Measurements from ENCODE around the gene FLT3.
"Not testable (repeated sequence)": the region's sequence is repeated elsewhere in the genome, so short reads cannot be mapped to it uniquely, and the experiment has no call there.

The FLT3 gene

DNA sequence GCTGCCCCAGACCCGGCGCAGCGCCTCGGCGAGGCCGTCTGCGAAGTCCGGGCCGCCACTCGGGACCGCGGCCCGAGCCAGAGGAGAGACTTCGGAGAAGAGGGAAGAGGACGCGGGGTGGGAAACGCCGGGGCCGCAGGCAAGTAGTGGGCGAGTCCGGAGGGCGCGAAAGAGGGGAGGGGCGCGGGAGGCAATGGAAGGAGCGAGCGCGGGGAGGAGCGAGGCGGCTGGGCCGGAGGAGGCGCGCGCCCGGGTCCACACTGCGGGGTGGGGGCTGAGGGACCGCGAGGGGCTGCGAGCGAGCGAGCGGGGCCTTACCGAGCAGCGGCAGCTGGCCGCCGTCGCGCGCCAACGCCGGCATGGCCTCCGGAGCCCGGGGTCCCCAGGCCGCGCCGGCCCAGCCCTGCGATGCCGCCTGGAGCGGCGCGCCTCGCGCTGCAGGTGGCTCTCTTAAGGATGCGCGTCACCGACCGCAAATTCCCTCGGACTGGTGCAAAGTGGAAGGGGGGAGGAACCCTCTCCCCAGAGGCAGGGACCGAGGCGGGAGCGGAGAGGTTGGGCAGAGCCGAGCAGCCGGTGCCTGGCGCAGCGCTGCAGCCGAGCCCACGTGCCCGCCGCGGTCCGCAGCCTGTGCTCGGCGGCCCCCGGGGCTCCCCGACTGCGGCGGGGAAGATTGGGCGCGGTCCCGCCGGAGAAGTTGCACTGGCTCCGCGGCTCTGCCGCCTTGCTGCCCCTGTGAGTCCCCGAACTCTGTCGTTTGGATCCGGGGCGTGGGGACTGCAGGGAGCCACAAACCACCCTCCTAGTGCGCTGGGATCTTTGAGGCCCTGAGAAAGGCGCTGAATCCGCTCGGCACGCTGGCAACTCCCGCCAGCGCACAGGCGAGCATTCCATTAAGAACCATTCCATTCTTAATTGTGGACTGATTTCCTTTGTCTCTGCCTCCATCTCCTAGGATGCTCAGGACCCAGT lies at the start of gene FLT3:
FLT3 (minus strand) TSS at position 427 of the 972 bp plus-strand sequence; CDS start at position 361, 66 bp downstream.
- FAIRE-seq: no peak

DNA sequence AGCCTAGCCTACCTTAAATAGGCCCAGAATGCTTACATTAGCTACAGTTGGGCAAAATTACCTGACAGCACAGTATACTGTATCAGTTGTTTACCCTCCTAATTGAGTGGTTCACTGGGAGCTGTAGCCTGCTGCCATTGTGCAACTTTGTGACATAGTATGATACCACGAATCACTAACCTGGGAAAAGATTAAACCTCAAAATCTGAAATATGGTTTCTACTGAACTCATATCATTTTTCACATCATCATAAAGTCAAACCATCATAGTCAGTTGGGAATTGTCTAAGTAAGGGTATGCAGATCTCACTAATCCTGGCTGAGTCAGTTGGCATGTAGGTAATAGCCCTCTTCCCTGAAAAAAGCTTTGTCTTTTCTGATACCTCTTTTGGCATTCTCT lies 47.1 kb upstream of the FLT3 start:
- no peak for FAIRE-seq

DNA sequence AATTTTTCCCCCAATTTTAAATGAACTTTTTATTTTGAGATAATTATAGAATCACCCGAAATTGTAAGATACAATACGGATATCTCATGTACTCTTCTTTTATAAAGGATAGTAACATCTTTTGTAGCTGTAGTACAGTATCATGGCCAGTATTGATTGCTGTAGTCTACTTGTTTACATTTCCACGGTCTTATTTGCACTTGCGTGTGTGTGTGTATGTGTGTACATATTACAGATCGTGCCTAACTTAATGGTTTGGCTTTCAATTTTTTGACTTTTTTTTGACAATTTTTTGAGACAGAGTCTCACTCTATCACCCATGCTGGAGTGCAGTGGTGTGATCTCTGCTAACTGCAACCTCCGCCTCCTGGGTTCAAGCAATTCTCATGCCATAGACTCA lies 44.7 kb upstream of the FLT3 start:
- FAIRE-seq: no peak

DNA sequence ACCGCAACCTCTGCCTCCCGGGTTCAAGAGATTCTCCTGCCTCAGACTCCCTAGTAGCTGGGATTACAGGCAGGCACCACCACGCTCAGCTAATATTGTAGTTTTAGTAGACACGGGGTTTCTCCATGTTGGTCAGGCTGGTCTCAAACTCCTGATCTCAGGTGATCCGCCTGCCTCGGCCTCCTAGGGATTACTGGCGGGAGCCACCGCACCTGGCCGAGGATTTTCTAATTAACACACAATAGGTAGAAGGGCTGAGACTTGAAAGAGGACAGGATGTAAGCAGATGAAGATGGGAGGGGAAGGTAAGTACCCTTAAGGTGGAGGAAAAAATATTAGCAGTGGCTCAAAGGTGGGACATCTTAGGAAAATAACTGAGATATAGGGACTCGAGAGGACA lies 41.2 kb upstream of the FLT3 start:
- not testable (repeated sequence) for FAIRE-seq

DNA sequence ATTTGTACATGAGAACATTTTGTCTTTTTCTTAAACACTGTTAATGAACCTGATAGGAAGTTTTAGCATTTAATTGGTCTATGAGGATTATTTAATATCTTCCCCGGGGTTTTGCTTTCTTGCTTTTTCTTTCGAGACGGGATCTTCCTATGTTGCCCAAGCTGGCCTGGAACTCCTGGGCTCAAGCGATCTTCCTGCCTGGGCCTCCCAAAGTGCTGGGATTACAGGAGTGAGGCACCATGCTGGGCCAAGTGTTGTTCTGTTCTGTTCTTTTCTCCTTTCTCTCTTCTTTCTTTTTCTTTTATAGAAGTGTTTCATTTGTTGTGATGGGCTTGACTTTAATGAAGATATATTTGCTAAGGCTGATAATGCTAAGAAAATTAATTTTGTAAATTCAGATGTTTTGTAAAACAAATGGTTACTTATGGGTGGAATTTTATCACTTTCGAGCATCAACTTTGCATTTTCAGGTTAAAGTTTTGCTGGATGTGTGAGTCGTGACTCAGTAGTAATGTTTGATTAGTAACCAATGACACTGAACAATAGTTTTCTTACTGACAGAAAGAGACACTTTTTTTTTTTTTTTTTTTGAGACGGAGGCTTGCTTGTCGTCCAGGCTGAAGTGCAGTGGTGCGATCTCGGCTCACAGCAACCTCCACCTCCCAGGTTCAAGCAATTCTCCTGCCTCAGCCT lies 40.2 kb upstream of the FLT3 start:
- FAIRE-seq: no peak

DNA sequence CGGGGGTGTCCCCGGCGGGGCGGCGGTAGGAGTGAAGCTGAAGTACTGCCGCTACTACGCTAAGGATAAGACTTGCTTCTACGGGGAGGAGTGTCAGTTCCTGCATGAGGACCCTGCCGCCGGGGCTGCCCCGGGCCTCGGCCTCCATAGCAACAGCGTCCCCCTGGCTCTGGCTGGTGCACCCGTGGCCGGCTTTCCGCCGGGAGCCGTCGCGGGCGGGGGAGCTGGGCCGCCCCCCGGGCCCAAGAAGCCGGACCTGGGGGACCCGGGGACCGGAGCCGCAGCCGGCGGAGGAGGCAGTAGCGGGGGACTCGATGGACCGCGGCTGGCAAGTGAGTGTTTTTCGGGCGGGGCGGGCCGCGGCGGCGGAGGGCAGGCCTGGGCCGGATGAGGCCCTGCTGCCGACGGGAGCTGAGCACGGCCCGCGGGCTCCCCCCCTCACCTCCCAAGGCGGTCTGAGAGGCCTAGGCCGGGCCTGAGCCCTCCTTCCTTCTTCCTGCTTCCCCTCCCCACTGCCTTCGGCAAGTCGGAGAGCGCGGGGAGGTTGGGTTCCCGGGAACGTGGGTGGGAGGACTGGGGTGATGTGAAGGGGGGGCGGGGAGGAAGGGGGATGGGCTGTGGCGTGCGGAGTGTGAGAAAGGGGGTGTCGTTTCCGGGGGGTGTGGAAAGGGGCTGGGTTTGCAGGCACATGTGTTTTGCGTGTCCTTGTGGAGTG lies 38.5 kb upstream of the FLT3 start:
- FAIRE-seq: no peak

DNA sequence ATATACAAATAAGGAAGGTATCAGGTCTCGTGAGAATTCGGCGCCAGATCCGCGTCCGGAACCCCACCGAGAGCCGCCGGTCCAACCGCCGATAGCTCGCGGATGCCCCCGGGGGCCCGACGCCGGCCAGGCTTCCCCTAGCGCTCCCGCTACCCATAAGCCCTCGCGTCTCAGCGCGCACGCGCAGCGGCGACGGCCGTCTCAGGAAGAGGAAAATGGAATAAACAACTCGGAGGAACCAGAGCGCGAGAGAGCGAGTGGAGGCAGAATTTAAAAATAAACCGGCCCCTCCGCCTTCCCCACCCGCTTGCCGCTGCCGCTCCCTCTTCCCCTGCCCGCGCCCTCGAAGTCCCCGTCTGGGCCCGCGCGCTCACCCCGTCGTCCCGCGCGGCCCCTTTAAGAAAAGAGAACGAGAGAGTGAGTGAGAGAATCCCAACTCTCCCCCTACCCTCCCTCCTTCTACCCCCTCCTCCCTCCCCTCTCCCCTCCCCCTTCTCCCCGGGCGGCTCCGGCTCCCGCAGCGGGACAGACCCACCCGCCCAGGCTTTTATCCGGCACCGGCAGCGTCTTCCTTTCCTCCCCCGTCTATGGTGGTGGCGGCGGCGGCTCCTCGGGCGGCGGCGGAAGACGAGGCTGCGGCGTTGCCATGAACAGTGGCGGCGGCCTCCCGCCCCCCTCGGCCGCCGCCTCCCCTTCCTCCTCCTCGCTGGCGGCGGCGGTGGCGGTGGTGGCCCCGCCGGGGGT lies 37.8 kb upstream of the FLT3 start, which contains the start of gene PAN3:
PAN3 (plus strand) TSS at position 534 of the 744 bp plus-strand sequence; CDS start at position 647, 113 bp downstream.
- FAIRE-seq: no peak

DNA sequence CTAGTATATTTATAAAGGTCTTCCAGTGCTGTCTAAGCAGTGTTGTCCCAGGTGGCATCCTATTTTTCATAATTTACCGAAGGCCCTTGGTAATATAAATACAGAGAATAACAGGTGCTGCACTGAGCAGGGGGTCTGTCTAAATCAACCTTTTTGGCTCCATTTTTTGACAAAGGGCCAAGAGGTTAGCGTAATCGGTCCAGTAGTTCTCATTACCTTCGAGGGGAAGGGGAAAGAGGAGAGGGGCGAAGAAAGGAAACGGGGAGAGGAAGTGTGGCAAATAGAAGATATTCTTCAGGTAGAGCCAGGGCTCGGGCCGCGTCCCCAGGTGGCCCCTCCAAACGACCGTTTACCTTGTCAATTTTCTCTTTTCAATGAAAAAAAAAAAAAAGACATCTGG lies 37.2 kb upstream of the FLT3 start:
- FAIRE-seq: no peak

DNA sequence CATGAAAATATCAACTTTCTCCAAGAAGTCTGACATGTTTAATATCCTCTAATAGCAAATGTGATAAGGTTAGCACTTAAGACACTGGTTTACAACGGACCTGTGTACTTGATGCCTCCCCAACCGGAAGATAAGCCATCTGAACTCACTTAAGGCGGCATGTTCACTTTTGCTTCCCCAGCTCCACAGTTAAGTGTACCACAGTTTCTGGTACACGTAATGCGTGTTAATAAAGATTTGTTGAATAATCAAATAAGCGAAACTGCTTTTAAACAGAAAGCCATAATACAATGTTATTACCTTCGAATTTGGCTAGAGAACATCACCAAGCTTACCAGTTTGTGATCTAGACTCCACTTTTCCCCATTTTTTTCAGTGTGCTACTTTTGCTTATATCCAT lies 36.5 kb upstream of the FLT3 start:
- FAIRE-seq: no peak

DNA sequence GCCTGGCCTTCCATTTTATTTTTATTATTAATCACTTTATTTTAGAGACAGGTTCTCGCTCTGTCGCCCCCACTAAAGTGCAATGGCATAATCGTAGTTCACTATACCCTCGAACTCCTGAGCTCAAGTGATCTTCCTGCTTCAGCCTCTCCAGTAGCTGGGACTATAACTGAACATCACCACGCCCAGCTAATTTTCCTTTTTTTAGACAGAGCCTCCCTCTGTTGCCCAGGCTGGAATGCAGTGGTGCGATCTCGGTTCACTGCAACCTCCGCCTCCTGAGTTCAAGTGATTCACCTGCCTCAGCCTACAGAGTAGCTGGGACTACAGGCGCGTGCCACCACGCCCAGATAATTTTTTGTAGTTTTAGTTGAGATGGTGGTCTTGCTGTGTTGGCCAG lies 31.3 kb upstream of the FLT3 start:
- no peak for FAIRE-seq

DNA sequence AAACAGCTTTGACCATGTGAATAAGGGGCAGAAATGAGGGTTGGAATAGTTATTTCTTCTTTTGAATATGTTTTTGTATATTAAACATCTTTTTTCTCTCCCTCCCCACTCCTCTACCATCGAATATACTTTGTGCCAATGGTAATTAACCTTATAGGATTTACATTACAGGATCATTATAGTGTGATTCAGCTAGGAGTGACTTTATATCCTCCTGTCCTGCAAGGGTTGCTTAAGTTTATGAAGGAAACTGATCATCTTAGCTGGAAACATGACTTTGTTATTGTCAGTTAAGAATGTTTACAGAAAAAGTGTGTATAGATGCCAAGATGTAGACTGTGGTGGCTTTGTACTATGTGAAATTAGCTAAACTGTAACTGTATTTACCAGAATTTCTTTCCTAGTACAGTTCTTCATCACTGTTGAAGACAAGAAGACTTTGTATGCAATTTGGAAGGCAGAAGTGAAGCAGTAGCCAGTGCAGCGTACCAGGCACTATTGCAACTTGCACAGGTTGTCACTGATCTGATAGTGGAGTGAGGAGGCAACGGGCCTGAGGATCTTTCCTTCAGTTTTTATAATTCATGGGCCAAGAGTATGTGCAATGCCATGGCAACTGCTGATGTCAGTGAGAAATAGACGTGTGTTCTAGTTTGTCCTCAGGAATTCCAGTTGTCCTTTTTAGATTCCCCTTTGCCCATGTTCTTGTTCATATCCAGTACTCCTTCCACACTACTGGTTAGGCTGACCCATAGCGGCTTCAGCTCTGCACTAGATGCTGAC lies 29.7 kb upstream of the FLT3 start:
- FAIRE-seq: no peak

DNA sequence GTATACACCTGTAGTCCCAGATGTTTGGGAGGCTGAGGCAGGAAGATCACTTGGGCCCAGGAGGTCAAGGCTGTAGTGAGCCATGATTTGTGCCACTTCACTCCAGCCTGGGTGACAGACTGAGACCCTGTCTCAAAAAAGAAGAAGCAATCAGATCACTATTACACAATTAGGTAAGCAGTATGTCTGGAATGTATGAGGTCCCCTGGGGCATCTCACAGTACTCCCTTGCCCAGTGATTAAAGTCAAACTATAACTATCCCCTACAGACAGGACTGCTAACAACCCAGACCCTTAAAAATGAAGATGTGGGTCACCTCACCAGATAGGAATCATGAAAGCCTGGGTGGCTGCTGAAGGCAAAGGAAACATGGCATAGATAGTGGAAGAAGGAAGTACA lies 28.6 kb upstream of the FLT3 start:
- FAIRE-seq: no peak

DNA sequence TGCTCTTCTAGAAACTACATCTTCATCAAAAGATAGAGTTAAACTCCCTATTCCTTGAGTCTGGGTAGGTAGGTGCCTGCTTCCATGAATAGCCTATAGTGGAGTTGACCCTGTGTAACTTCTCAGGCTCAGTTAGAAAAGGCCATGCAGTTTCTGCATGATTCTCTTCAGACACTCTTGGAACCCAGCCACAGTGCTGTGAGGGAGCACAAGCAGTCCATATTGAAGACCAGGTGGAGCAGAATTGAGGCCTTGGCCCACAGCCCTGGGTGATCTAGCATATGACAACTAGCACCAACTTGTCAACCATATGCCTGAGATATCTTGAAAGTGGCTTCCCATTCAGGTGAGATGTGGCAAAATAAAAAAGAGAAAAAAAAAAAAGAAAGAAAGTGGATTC lies 27.7 kb upstream of the FLT3 start:
- FAIRE-seq: no peak

DNA sequence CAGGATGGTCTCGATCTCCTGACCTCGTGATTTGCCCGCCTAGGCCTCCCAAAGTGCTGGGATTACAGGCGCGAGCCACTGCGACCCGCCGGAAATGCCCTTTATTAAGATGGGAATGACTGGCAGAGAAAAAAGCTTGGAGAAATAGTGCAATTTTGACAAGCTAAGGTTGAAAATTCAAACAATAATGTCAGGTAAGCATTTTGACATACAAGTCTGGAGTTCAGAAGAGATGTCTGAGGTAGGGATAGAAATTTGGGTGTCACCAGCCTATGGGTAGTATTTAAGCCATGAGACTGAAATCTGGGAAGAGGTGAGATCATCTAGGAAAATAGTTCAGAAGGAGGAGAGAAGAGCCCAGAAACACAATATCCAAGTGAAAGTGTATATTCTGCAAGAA lies 20.8 kb upstream of the FLT3 start:
- FAIRE-seq: no peak

DNA sequence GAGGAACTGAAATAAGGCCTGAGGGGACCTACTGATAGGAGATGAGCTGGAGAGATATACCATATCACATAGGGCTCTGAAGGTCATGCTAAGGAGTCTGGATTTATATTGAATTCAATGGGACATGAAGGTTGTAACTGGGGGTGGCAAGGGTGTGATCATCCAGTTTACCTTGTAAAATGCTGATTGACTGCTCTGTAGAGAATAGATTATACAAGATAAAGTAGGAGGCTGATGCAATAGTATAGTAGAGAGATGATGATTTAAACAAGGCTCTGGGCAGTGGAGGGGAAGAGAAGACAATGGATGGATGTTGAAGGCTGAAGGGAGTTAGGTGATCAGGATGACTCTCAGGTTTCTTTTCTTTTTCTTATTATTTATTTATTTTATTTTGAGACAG lies 19.9 kb upstream of the FLT3 start:
- no peak for FAIRE-seq

DNA sequence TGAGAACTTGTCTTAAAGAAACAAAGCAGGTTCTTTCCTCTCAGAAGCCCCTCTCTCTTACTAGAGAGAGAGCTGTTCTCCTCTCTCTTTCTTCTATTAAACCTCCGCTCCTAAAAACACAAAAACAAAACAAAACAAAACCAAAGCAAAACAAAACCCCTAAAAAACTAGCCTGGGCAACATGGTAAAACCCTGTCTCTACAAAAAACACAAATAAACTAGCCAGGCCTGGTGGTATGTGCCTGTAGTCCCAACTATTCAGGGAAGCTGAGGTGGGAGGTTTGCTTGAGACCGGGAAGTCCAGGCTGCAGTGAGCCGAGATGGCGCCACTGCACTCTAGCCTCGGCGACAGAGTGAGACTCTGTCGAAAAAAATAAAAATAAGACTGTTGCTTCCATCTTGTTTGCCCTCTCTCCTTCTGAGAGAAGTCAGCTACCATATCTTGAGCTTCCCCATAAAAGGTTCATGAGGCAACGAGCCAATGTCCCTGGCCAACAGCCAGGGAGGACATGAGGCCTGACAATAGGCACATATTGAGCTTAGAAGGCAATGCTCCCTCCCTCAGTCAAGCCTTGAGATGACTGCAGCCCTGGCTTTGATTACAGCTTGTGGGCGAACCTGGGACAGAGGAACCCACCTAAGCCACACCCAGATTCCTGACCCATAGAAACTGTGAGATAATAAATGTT lies 17.5 kb upstream of the FLT3 start:
- FAIRE-seq: no peak

DNA sequence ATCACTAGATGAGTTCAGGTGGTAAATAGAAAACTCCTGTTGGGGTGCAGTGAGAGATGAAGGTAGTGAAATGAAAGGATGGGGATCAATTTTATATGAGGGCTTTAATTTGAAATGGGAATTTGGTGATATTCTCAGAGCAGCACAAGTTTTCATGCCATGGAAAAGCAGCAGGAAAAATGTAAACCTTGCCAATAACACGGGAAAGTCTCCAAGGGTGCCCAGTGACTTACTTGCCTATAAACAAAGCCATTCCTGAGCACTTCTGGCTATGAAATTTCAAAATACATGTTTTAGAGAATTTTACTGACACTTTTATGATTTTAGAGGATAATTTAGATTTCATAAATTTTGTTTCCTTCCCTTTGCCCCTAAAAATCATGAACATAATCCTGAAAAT lies 16.4 kb upstream of the FLT3 start:
- no peak for FAIRE-seq

DNA sequence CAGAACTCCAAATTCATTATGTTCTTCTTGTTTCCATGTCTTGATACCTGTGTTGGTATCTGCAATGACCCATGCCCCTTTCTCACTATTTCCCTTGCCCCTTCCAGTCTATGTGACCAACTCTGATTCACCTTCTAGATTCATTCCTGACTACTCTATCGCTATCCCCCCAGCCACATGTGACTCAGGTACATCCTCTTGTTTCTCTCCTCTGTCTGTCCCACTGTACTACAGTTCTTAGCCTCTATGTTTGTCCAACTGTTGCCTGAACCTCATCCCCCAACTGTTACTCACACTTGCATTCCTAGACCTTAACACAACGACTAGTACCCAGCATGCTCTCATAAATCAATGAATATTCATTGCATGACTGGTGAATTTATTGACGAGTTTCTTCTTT lies 10.0 kb upstream of the FLT3 start:
- no peak for FAIRE-seq

DNA sequence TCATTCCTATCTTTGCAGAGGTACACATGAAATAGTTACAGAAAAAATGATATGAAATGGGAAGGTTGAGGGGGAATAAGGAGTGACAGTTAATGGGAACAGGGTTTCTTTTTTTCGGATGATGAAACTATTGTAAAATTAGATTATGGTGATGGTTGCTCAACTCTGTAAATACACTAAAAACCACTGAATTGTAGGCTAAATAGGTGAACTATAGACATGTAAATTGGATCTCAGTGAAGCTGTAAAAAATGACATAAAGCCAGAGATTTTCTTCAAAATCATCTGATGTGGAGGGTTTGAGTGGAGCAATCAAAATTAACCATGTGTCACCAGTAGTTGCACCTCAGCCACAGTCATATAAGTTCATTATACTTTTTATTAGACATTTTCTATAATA lies 6.6 kb upstream of the FLT3 start:
- FAIRE-seq: no peak

DNA sequence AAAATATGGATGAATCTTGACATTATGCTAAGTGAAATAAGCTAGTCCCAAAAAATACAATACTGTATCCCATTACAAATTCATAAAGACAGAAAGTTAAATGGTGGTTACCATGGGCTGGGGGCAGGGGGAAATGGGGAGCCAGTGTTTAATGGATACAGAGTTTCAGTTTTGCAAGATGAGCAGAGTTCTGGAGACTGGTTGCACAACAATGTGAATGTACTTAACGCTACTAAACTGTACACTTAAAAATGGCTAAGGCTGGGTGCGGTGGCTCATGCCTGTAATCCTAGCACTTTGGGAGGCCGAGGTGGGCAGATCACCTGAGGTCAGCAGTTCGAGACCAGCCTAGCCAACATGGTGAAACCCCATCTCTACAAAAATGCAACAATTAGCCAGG lies 1.5 kb upstream of the FLT3 start:
- FAIRE-seq: not testable (repeated sequence)

Measured in A204.1 (cell line).